Endothelial cell of umbilical vein (primary cell): ENCODE results near the gene ELOVL5.
"Not testable (repeated sequence)": the region's sequence is repeated elsewhere in the genome, so short reads cannot be mapped to it uniquely, and the experiment has no call there.

ENCODE experiments used
- EZH2 ChIP-seq: IDR thresholded peaks from 2 replicates; pipeline ENCODE4 v1.6.1; 2012; ENCODE audit warnings: borderline replicate concordance, low read depth, mild to moderate bottlenecking, moderate library complexity, low read length, inconsistent platforms; ENCODE audit not compliant: severe bottlenecking
- FOS ChIP-seq: IDR thresholded peaks from 2 replicates; pipeline ENCODE4 v1.6.1; 2011; ENCODE audit warnings: mild to moderate bottlenecking, low read length, moderate library complexity, borderline replicate concordance; ENCODE audit not compliant: insufficient read depth
- GATA2 ChIP-seq: IDR thresholded peaks from 2 replicates; pipeline ENCODE4 v1.7.0; 2011; ENCODE audit warnings: low read depth, mild to moderate bottlenecking, moderate library complexity, mixed read lengths, low read length; ENCODE audit not compliant: insufficient read length, insufficient read depth
- JUN ChIP-seq: IDR thresholded peaks from 2 replicates; pipeline ENCODE4 v1.6.1; 2011; ENCODE audit warnings: borderline replicate concordance, low read depth; ENCODE audit not compliant: insufficient read length, insufficient read depth
- MAX ChIP-seq: IDR thresholded peaks from 2 replicates; pipeline ENCODE4 v1.6.1; 2011; ENCODE audit not compliant: insufficient read depth, insufficient read length
- MYC ChIP-seq: IDR thresholded peaks from one replicate; pipeline ENCODE4 v1.6.1; 2011; ENCODE audit warnings: mild to moderate bottlenecking, low read depth, low read length
- POLR2A ChIP-seq: IDR thresholded peaks from 2 replicates; pipeline ENCODE4 v1.6.1; 2012; ENCODE audit warnings: low read depth, mild to moderate bottlenecking, control low read depth, low read length
- POLR2AphosphoS5 ChIP-seq: IDR thresholded peaks from 2 replicates; pipeline ENCODE4 v1.6.1; 2012; ENCODE audit warnings: low read depth, mild to moderate bottlenecking, control low read depth, low read length, moderate library complexity; ENCODE audit not compliant: insufficient read depth
- TF ChIP-seq, protein P1 (sequence below), 2 donors: IDR thresholded peaks; 1 replicate in 1 of 2; 2 replicates in 1 of 2; pipeline ENCODE4 v1.5.1; 2011; ENCODE audit warnings: low read length in 2 of 2, mild to moderate bottlenecking in 2 of 2, moderate library complexity in 2 of 2, control low read depth in 1 of 2, inconsistent platforms in 1 of 2, low read depth in 1 of 2; ENCODE audit not compliant: insufficient read depth in 1 of 2; ENCODE audit errors: extremely low read depth in 1 of 2

DNA sequence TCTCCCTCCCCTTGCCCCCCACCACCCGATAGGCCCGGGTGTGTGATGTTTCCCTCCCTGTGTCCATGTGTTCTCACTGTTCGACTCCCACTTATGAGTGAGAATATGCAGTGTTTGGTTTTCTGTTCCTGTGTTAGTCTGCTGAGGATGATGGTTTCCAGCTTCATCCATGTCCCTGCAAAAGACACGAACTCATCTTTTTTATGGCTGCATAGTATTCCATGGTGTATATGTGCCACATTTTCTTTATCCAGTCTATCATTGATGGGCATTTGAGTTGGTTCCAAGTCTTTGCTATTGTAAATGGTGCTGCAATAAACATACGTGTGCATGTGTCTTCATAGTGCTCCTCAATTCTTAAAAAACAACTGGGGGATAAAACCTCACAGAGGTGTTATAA is 2.7 kb downstream of the ELOVL5 start:
- TF ChIP-seq, protein P1, sequence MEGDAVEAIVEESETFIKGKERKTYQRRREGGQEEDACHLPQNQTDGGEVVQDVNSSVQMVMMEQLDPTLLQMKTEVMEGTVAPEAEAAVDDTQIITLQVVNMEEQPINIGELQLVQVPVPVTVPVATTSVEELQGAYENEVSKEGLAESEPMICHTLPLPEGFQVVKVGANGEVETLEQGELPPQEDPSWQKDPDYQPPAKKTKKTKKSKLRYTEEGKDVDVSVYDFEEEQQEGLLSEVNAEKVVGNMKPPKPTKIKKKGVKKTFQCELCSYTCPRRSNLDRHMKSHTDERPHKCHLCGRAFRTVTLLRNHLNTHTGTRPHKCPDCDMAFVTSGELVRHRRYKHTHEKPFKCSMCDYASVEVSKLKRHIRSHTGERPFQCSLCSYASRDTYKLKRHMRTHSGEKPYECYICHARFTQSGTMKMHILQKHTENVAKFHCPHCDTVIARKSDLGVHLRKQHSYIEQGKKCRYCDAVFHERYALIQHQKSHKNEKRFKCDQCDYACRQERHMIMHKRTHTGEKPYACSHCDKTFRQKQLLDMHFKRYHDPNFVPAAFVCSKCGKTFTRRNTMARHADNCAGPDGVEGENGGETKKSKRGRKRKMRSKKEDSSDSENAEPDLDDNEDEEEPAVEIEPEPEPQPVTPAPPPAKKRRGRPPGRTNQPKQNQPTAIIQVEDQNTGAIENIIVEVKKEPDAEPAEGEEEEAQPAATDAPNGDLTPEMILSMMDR (IDR thresholded peaks at IDR 0.05; ENCODE audit: extremely low read depth in 1 of 2, insufficient read depth in 1 of 2, low read depth in 1 of 2, low read length in 2 of 2), result not testable (repeated sequence)
- TF ChIP-seq POLR2AphosphoS5, FOS, POLR2A, JUN, MAX, GATA2, MYC, EZH2: not testable (repeated sequence)
